ENCODE measurements around the gene CPED1. TPM values are rescaled to one million over a fixed set of nuclear protein-coding genes. Genes with fewer than 3 reads are reported as not detected.

CPED1 gene
- total RNA-seq, 4 donors from 2014 or later: 4.4 to 20.2 (median 14.0) TPM

DNA sequence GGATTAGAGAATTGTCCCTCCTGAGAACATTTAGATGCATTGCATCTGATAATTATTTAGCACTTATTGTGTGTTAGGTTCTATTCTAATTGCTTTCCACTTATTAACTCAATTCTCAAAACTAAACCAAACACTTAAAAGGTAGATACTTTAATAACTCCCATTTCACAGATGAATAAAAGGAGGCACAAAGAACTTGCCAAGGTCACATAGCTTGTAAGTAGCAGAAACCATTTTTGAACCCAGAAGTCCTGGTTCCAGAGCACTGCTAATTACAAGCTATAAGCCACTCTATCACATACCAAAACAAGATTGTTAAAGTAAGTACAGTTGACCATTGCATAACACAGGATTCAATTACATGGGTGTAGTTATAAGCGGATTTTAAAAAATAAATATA is 164.9 kb downstream of the CPED1 start:
- Histone ChIP-seq H3K36me3 (no peaks in the 10 kb centered on the region), H3K27me3 (no peaks in the 10 kb centered on the region), H3K4me3 (no peak overlapping the region), H3K9me3 (no peaks in the 10 kb centered on the region), H3K4me1 (no peaks in the 10 kb centered on the region), H3K27ac (no peak overlapping the region)
- 90 to 100% methylated on average over 1 of the region's 1 CpG for WGBS, 2 donors (ENCODE audit: low coverage in 1 of 2)
- no peak for DNase-seq
- intact Hi-C loops (cut with DNase I; ENCODE audit: low total_unique reads): no loop called here
- TF ChIP-seq EP300 (IDR thresholded peaks at IDR 0.05; ENCODE audit: low read depth): no peak
- TF ChIP-seq CTCF (IDR thresholded peaks at IDR 0.05): no peak
- TF ChIP-seq POLR2AphosphoS5 (IDR thresholded peaks at IDR 0.05): no peak
- TF ChIP-seq POLR2A (IDR thresholded peaks at IDR 0.05): no peak
- in situ Hi-C loops (cut with MboI; ENCODE audit: low pct_ligation_motif_present in 1 of 4, low pct_unique_long_range_greater_than_20kb in 1 of 4, low sequenced_read_pairs in 3 of 4): no loop called here

DNA sequence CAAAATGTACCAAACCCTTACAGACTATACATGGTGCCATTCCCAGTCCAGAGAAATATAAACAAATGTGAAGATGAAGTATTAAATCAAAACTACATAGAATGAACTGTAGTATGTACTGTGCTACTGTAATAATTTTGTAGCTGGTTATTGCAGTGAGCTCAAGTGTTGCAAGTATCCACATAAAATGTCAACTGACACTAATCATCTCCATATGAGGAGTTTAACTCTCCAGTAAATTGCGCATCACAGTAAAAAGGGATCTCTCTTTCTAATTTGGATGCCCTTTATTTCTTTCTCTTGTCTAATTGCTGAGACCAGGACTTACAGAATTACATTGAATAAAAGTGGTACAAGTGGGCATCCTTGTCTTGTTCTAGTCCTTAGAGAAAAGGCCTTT is 165.5 kb downstream of the CPED1 start:
- no peak for TF ChIP-seq POLR2AphosphoS5 (IDR thresholded peaks at IDR 0.05)
- no peaks in the 10 kb centered on the region for H3K4me1 ChIP-seq
- intact Hi-C loops (cut with DNase I; ENCODE audit: low total_unique reads): no loop called here

GRCh38 chr7:121156825-121157224 is 168.3 kb downstream of the CPED1 start:
- intact Hi-C loops (cut with DNase I; ENCODE audit: low total_unique reads) (no loop called here), in situ Hi-C loops (cut with MboI; ENCODE audit: low pct_ligation_motif_present in 1 of 4, low pct_unique_long_range_greater_than_20kb in 1 of 4, low sequenced_read_pairs in 3 of 4) (no loop called here)
- no peaks in the 10 kb centered on the region for H3K9me3 ChIP-seq
- H3K36me3 ChIP-seq: no peaks in the 10 kb centered on the region
- no peaks in the 10 kb centered on the region for H3K4me1 ChIP-seq
- no peak overlapping the region for H3K4me3 ChIP-seq
- no peak for DNase-seq
- no peaks in the 10 kb centered on the region for H3K27me3 ChIP-seq
- H3K27ac ChIP-seq: no peak overlapping the region
- TF ChIP-seq POLR2A (IDR thresholded peaks at IDR 0.05): no peak
- no peak for TF ChIP-seq POLR2AphosphoS5 (IDR thresholded peaks at IDR 0.05)
- TF ChIP-seq CTCF (IDR thresholded peaks at IDR 0.05): no peak
- TF ChIP-seq EP300 (IDR thresholded peaks at IDR 0.05; ENCODE audit: low read depth): no peak
- 56 to 64% methylated on average over 2 of the region's 2 CpGs for WGBS, 2 donors (ENCODE audit: low coverage in 1 of 2)

More for the DNA sequence above, 165.5 kb downstream of the CPED1 start:
- in situ Hi-C loops (cut with MboI; ENCODE audit: low pct_ligation_motif_present in 1 of 4, low pct_unique_long_range_greater_than_20kb in 1 of 4, low sequenced_read_pairs in 3 of 4): no loop called here
- no peaks in the 10 kb centered on the region for H3K27me3 ChIP-seq
- H3K9me3 ChIP-seq: no peaks in the 10 kb centered on the region
- H3K36me3 ChIP-seq: no peaks in the 10 kb centered on the region
- WGBS, 2 donors (ENCODE audit: low coverage in 1 of 2): 91 to 94% methylated on average over 1 of the region's 1 CpG
- DNase-seq: no peak
- H3K4me3 ChIP-seq: no peak overlapping the region
- no peak overlapping the region for H3K27ac ChIP-seq

DNA sequence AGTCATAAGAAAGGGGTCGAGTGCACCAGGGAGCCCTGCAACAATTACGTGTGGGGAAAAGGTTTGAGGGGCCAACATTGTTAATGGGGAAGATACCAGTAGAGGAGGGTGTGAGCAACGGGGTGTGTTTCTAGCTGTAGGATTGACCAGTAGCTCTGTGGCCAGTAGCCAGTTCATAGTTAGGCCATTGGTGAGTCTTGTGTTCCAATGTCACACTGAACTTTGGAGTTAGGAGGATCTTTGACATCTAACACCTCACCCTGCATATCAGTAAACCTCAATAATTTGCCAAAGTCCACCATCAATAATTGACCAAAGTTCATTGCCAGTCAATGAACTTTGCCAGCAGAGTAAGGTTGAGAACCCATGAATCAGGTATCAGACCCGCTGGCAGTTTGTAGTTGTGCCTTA is 168.8 kb downstream of the CPED1 start:
- Histone ChIP-seq H3K27me3 (no peaks in the 10 kb centered on the region), H3K4me1 (no peaks in the 10 kb centered on the region), H3K27ac (no peak overlapping the region), H3K4me3 (no peak overlapping the region), H3K9me3 (no peaks in the 10 kb centered on the region), H3K36me3 (no peaks in the 10 kb centered on the region)
- no peak for TF ChIP-seq POLR2AphosphoS5 (IDR thresholded peaks at IDR 0.05)
- WGBS, 2 donors (ENCODE audit: low coverage in 1 of 2): 70 to 71% methylated on average over 4 of the region's 4 CpGs
- in situ Hi-C loops (cut with MboI; ENCODE audit: low pct_ligation_motif_present in 1 of 4, low pct_unique_long_range_greater_than_20kb in 1 of 4, low sequenced_read_pairs in 3 of 4): no loop called here
- DNase-seq: no peak
- intact Hi-C loops (cut with DNase I; ENCODE audit: low total_unique reads): no loop called here

GRCh38 chr7:121157885-121158590 is 169.5 kb downstream of the CPED1 start:
- H3K4me1 ChIP-seq: no peaks in the 10 kb centered on the region
- no peak for DNase-seq
- no peak overlapping the region for H3K27ac ChIP-seq
- 83 to 92% methylated on average over 2 of the region's 2 CpGs for WGBS, 2 donors (ENCODE audit: low coverage in 1 of 2)
- H3K9me3 ChIP-seq: no peaks in the 10 kb centered on the region
- TF ChIP-seq CTCF (IDR thresholded peaks at IDR 0.05) (no peak), EP300 (IDR thresholded peaks at IDR 0.05; ENCODE audit: low read depth) (no peak), POLR2A (IDR thresholded peaks at IDR 0.05) (no peak), POLR2AphosphoS5 (IDR thresholded peaks at IDR 0.05) (no peak)
- H3K27me3 ChIP-seq: no peaks in the 10 kb centered on the region
- intact Hi-C loops (cut with DNase I; ENCODE audit: low total_unique reads): no loop called here
- H3K36me3 ChIP-seq: no peaks in the 10 kb centered on the region
- no peak overlapping the region for H3K4me3 ChIP-seq
- in situ Hi-C loops (cut with MboI; ENCODE audit: low pct_ligation_motif_present in 1 of 4, low pct_unique_long_range_greater_than_20kb in 1 of 4, low sequenced_read_pairs in 3 of 4): no loop called here

Data from transverse colon (tissue), 4 donors.